NCI-H524 treated with DMSO at 0.1 percent for 48 hours (cell line): ENCODE measurements around the gene SLC25A22.

ENCODE experiments used
- DNase-seq: peaks from one replicate; lab custom pipeline; 2025; lab: John Stamatoyannopoulos, UW

The SLC25A22 gene

GRCh38 chr11:771617-772204 is 26.4 kb downstream of the SLC25A22 start:
- no peak for DNase-seq

GRCh38 chr11:770642-771616 is 27.2 kb downstream of the SLC25A22 start:
- no peak for DNase-seq

- no peak for DNase-seq
Observed at GRCh38 chr11:769887-770641, 28.0 kb downstream of the SLC25A22 start.

- DNase-seq, result no peak
Observed at GRCh38 chr11:767238-767637, 30.8 kb downstream of the SLC25A22 start.

GRCh38 chr11:766936-767210 is 31.2 kb downstream of the SLC25A22 start:
- no peak for DNase-seq

GRCh38 chr11:766106-766935 is 31.8 kb downstream of the SLC25A22 start:
- no peak for DNase-seq

- DNase-seq, result no peak
Observed at GRCh38 chr11:765802-766091, 32.3 kb downstream of the SLC25A22 start.

- DNase-seq, result peak; percentile 18
Observed at GRCh38 chr11:765025-765801, 32.9 kb downstream of the SLC25A22 start.

GRCh38 chr11:764322-765024 is 33.6 kb downstream of the SLC25A22 start:
- DNase-seq, result no peak

GRCh38 chr11:763549-764321 is 34.3 kb downstream of the SLC25A22 start:
- no peak for DNase-seq

- DNase-seq, result no peak
Observed at GRCh38 chr11:763073-763463, 35.0 kb downstream of the SLC25A22 start.

- DNase-seq, result peak; percentile 48
Observed at GRCh38 chr11:762421-763072, 35.5 kb downstream of the SLC25A22 start.

- no peak for DNase-seq
Observed at GRCh38 chr11:761526-762108, 36.5 kb downstream of the SLC25A22 start.

- no peak for DNase-seq
Observed at GRCh38 chr11:760236-760635, 37.8 kb downstream of the SLC25A22 start.

GRCh38 chr11:749731-750130 is 48.4 kb downstream of the SLC25A22 start:
- no peak for DNase-seq

- no peak for DNase-seq
Observed at GRCh38 chr11:748007-748359, 50.1 kb downstream of the SLC25A22 start.

- no peak for DNase-seq
Observed at GRCh38 chr11:747158-748006, 50.7 kb downstream of the SLC25A22 start, which contains the start of gene TALDO1. TSS of gene TALDO1 (plus strand) at chr11:747464. CDS start at chr11:747482, 18 bp downstream.
